Measurements from ENCODE around the gene ALDH1L1.
A peak's percentile ranks its signal among the peaks of the same experiment; 100 is the strongest.

The ALDH1L1 gene

DNA sequence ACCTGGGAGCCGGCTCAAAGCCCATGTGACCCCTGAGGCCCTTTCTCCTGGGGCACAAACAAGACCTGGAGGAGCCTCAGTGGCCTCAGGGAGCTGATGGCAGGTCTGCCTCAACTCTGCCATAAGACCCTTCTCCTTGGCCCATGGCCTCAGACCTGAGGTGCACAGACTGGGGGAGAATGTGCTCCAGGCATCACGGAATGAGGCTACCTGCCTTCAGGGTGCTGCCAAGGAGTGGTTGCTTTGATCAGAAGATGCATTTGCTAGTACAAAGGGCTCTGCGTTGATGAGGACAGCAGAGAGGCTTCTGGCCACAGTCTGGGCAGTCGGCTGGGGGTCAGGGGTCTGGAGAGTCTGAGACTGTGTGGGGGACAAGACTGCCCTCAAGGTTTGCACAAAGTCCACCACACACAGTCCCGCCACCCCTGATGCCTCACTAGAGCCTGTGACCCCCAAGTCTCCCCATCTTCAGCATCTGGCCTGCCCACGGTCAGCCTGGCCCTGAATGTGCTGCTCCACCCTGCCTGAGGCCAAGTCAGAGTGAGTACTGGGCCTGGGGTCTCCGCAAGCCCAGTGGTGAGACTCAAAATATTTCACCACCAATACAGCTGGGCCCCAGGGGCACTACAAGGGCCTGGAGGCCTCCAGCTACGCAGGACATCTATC, 26.6 kb downstream of the ALDH1L1 start:
- DNase-seq, result no peak

DNA sequence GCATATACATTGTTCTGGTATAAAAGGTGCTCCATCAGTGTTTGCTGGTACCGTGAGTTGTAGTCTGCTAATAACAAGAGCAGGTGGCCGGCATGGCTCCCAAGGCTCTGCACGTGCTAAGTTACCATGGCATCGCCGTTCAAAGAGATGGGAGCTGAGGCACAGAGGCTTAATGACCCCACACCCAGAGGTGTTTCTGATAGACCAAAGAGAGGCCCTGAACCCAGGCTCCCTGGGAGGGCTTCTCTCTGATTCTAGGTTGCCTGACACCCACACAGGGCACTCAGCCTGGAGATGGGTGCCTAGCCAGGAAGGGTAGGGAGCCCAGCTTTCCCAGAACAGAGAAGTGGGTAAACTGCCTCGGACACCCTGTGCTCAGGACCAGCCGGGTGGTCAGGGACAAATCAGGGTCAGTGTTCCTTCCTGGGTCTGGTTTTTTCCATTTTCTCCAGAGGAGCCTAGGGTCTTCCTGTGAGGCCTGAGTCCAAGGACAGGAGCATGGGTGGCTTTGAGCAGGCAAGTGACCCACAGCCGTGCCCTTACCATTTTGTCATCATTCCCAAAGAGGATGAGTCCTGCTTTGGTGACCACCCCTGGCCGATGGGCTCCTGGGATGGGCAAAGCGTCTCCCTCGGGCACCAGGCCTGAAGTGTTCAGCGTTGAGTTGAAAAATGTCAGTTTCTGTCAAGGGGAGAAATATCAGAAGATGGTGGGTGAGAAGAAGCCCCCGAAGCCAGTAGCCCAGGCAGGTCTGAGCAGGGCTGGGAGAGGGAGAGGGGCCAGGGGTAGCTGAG, 27.3 kb downstream of the ALDH1L1 start:
- no peak for DNase-seq

DNA sequence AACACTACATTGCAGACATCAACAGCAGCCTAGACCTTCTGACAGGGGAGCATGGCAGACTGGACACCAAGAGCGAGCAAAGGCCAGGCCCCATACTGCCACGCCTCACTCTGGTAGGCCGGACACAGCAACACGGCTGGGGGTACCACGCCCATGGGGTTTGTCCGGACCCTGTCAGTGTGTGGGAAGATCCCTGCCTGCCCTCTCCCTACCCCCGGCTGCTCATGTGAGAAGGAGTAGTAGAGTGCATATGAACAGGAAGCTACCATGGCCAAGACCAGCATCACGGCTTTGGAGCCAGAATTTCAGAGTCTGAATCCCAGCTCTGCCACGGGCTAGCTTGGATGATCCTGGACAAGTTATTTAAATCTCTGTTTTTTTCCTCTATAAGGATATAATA, 27.9 kb downstream of the ALDH1L1 start:
- DNase-seq, result no peak

DNA sequence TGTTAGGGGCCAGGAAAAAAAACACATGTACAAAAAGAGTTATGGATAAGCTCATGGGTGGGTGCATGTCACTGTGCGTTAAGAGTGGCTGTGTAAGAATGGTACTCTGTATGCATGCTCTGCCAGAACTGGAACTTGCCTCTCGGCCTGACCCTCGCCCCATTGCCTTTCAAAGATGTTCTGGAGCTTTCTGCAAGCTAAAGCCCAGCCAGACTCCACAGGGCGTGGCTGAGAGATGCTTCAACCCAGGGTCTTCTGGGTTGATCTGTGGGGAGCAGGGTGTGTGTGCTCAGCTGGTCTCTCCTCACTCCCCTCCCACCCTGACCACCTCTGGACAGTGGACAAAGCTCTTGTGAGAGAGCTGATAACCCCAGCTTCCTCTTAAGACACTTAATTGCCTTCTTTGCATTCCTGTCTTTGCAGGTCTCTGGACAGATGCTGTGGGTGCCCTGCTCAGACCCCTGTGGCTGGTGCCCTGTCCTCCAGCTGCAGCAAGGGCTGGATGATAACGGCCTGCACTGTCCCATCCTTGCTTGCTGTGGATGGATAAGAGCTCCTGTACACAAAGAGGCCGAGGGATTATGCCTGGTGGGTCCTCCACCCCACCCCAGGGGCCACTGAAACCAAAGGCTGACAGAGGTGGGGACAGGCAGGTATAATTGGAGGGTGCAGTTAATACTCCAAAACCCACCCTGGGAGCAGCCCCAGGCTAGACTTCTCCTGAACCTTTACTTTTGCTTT, 28.7 kb downstream of the ALDH1L1 start:
- DNase-seq, result no peak

DNA sequence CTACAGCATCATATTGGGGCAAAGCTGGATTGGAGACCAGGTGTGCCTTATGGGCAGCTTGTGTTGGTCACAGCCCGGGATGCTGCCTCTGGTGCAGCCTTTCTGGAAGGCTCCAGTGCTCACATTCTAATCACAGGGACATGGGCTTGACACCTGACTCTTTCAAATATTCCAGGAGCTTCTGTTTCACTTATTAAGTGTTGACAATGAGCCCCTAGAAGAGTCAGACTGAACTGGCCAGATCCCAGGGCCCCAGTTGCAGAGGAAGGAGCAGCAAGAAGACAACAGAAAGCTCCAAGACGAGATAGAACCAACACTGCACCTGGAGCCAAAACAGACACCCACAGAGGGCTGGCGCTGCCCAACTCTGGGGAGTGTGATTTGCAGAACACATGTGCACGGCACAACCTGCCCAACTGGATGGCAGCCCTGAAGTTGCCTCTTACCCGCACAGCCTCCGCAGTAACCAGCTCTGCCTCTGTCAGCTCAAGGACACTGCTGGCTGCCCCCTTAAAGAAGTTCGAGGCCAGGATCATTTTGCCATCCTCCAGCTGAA, 30.3 kb downstream of the ALDH1L1 start:
- DNase-seq, result no peak

DNA sequence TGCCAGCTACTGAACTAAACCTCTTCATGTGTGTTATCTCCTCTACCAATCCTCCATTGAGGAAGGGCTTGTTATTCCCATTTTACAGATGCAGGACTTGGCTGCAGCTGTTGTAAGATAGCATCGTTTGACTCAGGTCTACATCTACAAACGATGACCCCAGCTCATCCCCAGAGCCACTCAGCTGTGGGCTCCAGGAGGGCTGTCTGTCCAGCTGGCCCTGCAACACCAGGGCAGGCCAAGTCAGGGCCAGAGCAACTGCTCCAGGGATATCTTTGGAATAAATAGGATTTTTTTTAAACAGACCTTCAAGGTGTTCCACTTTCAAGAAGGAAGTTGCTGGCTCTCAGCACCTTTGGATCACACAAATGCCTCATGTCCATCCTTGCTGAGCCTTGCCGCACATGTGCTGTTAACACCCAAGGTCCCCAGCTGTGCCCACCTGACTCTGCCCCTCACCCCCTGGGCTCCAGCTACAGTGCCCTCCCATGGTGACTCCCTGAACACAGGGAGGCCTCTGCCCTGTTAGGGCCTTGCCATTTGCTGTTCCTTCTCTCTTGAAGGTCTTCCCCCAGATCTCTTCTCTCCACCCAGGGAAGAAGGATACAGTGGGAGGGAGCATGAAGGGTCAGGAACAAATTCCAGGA, 31.0 kb downstream of the ALDH1L1 start:
- DNase-seq, result no peak

DNA sequence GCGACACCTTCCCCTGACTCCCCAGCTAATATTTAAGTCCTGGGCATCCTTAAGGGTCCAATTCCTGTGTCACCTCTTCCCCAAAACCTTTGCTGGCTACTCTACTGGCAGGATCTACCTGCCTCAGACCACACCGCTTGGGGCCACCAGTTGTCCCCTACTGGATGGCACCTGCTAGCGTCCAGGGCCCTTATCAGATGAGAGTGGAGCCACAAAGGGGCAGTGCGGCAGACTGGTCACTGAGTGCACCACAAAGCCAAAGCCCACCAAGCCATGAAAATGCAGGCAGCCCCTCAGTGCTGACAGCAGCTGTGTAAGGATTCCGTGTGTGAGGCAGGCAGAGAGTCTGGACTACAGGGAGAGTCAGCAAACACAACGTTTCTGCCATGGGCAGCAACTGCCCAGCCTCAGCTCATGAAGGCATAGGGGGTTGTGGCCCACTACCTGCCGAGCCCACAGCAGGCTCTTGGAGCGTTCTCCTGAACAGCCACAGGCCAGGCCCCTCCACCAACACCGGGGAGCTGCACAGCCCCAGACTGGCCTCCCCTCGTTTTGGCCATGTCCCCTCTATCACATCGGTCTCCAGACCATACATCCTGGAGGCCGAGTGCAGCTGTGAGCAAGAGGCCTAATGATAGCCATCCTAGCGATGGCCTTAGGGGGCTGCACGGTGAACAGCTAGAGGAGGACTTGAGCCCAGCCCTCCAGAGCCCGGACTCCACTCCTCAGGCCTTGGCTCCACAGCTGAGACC, 32.3 kb downstream of the ALDH1L1 start:
- no peak for DNase-seq

DNA sequence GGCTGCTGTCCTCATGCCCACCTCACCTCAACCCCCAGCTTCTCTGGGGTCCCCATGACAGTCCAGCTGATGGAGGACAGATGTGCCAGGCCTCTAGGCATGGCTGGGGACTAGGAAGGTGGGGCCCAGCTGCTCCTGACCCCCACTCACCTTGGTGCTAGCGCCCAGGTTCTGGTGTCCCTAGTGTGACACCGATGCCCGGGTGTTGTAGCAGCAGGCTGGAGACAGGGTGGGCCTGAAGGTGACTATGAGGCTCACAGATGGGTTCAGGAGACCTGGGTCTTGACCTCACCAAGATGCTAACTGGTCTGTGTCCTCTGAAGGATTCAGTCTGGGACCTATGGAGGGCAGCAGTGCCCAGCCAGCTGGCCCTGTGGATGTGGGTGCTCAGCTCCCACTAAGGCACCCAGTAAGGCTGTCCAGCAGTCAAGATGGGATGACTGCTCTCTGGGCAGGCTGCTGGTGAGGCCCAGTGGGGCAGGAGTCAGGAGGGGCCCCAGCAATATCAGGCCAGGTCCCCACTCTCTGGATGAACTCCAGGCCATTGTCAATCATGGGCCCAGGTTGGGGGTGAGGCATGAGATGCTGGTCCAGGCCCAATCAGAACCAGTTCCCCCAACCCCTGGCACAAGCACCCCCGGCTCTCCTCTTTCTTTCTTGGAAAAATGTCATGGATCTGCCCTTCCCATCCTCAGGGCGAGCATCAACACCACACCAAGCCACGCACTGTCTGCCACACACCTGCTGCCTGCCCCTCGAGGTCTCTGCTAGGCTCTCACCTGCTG, 33.0 kb downstream of the ALDH1L1 start:
- no peak for DNase-seq

DNA sequence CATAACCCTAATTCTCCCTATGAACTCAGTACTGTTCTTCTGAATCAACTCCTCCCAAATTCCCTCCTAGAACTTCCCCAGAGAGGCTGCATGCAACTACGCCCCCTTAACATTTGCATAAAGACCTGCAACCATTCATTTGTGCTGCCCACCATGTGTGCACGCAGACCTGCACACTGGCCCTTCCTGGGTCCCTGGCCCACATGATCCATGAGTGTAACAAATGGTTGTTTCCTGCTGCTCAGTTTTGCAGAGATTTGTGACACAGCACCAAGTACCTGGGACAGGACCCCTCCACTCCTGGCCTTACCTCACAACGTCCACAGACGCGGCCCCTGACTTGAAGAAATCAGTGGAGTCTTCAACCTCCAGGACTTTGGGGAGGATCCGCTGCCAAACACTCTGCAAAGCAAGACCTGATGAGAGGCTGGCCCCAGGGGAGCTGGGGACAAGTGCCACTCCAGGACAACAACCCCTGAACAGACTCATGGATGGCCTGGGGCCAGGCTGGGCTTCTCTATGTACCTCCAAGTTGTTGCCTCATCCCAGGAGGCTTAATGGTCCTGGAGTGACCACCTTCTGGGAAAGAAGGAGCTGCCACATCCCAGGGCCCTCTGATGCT, 33.8 kb downstream of the ALDH1L1 start:
- DNase-seq, result no peak

DNA sequence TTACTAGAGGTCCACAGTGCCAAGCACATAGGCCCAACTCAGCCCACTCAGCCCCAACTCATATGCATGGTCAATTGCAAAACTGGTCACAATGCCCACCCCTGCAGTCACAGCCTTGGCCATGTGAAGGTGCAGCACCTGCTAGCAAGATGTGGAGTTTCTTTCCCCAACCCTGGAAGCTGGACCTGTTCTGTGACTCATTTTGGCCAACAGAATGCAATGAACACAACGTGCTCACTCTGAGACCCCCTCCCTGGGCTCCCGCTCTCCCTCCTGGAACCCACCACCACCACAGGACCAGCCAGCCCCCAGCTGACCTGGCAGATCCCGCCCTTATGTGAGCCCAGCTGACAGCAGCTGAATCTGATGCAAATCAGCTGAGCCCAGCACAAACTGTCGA, 34.4 kb downstream of the ALDH1L1 start:
- DNase-seq, result no peak

DNA sequence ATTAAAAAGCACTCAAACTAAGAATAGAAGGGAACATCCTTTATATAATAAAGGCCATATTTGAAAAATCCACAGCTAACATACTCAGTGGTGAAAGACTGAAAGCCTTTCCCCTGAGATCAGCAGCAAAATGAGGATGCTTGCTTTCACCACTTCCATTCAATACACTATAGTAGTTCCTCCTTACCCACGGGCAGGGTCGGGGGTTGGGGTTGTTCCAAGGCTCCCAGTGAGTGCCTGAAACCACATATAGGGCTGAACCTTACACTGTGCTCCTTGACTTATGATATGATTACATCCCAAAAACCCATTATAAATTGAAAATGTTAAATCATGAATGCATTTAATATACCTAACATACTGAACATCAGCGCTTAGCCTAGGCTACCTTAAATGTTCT, 37.7 kb downstream of the ALDH1L1 start:
- DNase-seq, result no peak

DNA sequence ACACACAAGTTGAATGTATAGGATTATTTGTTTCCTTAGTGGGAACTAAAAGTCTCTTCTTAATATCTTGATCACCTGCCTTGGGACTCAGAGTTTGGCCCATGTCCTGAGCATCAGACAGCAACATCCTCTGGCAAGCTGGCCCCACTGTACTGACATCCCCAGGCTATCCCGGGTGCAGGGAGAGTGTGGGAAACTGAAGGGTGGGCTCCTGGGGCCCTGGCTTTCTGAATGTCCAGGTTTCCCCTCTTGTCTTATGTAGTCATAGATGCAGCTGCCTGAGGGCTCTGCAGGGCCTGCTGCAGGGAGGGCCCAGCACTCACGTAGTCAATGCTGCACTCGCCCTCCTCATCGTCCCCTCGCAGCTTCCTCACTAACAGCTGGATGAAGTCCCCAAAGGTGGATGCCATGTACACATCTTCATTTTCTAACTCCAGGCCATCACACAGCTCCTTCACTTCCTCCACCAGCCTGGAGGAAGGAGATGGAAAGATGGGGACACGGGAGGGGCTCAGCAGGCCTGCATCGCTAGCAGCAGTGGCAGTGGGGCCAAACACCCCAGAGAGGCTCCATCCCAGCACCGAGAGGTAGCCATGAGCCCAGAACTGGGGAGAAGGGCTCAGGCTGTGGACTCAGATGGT, 42.8 kb downstream of the ALDH1L1 start:
- no peak for DNase-seq

DNA sequence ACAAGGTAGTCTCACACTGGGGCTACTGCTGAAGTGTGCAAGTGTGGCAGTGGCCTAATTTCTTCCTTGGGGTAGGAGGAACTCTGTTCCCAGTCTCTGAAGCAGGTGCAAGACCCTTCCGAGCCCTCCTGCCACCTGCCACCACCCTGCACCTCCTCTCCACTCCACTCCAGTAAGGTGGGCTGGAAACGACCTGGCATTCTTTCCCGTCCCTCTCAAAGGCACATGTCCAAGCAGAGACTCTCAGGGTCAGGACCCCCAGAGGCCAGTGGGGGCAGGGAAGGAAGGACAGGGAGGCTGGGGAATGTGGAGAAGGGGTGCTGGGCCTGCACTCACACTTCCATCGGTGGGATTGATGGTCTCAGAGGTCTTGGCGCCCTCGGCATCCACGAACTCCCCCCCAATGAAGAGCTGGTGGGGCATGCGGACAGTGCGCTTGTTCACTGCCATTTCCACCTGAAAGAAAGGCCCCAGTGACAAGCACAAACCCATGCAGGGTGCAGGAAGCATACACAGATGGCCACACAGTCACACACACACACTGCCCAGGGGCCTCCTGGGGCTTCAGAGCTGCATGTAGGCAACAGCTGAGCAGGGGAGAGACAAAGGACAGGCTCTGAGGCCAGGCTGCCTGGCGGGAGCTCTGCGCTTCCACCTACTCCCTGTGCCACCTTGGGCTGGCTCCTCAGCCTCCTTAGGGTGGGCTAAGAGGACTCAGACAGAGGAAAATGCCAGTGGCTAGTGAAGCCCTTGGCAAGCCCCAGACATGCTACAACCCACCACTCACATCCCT, 43.8 kb downstream of the ALDH1L1 start:
- no peak for DNase-seq

DNA sequence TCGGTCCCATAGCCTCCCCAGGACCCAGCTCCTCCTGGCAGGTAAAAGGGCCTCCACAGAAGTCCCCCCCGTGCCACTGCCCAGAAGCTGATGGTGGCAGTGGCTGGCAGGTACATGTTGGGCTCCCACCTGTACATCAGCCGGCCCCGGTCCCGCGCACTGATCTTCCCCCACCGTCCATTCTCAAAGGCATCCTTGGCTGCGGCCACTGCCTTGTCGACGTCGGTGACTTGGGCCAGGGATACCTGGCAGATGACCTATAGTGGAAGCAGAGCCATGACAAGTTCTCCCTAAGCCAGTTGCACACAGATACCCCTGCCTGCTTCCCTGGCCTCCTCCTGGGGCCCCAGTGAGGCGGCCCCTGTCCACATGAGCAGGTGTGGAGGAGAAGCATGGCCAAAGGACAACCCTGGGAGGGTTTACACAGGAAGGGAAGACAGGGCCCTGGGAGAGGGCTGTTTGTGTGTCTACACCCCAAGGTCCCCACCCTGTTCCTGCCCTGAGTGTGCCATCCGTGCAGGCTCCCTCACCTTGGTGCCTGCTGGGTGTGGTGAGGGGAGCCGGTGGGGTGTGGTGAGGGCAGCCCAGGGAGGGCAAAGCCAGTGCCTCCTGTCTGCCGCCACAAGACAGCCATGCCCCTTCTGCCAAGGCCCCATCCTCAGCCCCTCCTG, 44.8 kb downstream of the ALDH1L1 start:
- no peak for DNase-seq

DNA sequence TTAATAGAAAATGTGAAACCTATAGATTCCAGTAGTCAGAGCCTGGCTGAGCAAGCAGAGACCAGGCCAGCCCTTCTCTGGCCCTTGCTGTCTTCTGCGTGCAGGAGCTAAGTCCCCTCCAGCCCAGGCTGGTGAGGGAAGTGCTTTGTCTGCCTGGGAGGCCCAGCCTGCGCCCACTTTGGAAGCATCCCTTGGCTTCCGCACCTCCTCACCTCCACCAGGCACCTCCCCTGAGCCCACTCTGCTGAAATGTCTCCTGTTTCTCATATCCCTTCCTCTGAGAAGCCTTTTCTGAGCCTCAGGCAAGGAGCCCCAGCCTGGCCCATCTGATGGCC, 45.3 kb downstream of the ALDH1L1 start:
- no peak for DNase-seq

DNA sequence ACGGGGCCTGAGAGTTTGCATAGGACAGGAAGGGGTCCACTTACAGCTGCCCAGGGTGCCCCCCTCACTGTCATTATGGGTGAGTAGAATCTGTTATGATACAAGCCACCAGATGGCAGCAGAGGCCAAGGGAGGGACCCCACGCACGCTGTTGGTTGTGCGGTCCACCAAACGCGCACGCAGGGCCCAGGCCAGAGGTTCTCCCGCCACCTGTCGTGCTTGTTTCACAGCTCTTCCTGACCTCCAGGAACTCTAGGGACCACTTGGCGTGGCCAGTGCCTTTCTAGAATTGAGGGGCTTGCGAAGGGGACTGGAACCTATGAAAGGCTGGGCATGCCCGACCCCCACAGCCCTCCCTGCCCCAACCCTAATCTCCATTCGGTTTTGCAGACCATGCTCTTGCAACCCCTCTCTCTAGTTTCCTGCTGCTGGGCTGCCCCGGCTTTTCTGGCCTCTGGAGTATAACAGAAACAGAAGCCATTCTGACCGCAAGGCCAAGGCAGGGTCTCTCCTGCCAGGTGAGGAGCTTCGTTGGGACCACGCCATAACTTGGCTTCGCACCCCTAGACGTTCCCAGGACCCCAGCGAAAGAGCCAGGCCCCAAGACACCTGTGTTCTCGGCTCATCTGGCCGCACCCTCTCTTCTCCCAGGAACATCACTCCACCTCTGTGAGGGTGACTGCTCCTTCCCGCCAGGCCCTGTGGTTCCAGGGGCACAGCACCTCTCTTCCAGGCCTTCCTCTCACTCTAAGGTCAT, 46.0 kb downstream of the ALDH1L1 start:
- peak; percentile 86 for DNase-seq

DNA sequence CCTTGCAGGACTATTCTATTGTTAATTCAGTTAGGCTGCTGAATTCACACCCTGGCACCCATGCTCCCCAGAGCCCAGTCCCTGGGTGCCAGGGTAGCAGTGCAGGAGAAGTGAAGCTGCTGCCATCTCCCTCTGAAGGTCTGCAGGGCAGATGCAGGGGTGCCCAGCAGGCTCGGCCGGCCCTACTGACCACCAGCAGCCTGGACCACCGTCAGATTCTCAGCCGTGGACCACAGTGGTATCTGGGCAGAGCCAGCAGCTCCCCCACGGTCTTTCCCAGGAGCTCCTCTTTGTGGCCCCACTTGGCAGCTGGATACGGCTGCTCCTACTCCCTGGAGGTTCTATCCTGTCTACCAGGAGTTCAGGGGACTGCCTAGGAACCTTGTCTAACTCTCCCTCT, 46.8 kb downstream of the ALDH1L1 start:
- DNase-seq, result no peak

DNA sequence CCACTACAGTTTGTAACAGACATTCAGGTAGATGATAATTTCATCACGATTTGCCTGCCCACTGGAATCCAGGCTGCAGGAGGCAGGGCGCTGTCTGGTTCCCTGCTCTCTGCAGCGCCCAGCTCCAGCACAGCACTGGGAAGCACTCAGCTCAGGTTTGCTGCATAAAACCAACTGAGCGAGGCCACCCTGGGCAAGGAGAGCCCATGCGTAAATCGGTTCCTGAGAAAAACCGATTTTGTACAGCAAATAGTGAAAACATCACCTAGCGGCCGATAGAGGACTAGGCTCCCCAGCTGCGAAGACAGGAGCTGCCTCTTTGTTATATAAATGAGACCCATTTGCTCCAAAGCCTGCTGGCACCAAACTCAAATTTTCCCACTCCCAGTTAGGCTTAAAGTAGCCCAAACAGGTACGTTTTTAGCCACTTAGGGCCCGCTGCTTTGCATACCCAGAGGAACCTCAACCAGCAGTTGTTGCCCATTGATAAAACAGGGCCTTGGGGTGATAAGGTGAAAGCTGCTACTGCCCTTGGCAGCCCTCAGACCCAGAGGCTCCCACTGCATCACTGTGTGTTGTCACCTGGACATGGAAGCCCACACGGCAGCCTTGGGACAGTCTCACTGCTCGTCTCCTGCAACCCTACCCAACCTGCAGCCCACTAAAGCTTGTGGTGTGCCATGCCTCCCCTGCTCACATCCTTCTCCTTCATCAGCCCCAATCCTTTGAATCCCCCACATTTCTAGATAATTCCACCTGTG, 47.5 kb downstream of the ALDH1L1 start:
- peak; percentile 44 for DNase-seq

All from NCI-H82 (cell line).